ENCODE measurements around the gene DSCAML1. TPM values are rescaled to one million over a fixed set of nuclear protein-coding genes. Genes with fewer than 3 reads are reported as not detected.

DSCAML1 gene
- total RNA-seq, 1 experiment from 2014 or later, result not detected

DNA sequence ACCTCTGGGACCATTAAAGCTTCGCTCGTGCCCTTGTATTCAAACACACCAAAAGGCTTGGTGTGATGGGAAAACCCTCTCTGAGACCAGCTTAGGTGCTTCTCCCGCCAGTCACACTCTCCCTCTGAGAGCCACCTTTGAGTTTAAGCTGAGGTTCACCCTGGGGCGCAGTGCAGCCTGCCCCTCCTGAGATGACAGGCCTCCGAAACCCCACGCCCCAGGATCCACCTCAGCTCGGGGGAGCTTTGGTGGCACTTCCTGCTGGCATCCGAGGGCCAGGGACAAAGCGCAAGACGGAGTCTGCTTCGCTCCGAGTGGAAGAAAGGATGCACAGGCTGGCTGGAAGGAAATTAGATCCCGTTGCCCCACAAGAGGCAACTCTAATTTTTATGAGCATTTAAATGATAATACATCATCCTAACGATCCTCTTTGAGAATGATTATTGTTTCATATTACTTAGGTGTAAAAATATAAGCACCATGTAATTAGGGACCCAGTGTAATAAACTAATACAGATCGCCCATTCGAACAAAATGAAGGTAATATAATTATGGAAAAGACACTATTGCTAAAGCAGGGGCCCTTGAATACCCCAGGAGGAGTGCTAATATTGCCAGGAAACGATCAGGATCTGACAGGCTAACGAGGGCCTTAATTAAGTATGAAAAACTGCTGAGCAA lies 334.7 kb downstream of the DSCAML1 start:
- Histone ChIP-seq H3K9me3 (ENCODE audit: low read length) (no peaks in the 10 kb centered on the region), H3K4me1 (ENCODE audit: insufficient read depth, low read length) (no peaks in the 10 kb centered on the region), H3K27me3 (ENCODE audit: low read length) (peaks cover 100% of the 10 kb centered on the region), H3F3A (ENCODE audit: low read length, unreplicated experiment) (no peaks in the 10 kb centered on the region), H3K27ac (ENCODE audit: low read length) (no peak overlapping the region), H2AFZ (ENCODE audit: low read length) (no peak overlapping the region), H3K36me3 (ENCODE audit: low read depth, low read length) (no peaks in the 10 kb centered on the region), H3K9me2 (replicated peaks; ENCODE audit: low read length) (no peaks in the 10 kb centered on the region), H3K4me3 (ENCODE audit: low read length) (no peak overlapping the region), H3K9ac (ENCODE audit: low read length) (no peak overlapping the region), H4K20me1 (ENCODE audit: low read length) (no peaks in the 10 kb centered on the region), H3K4me2 (ENCODE audit: low read length) (no peak overlapping the region), H3K79me2 (ENCODE audit: low read length) (no peaks in the 10 kb centered on the region)
- POLR2A ChIA-PET (ENCODE audit: unreplicated experiment), result no interaction called here
- DNase-seq (no peak), ATAC-seq (no peak)
- no TSS peak for BruUV-seq (replicated peaks)
- TF ChIP-seq EZH2phosphoT487 (IDR thresholded peaks at IDR 0.05; ENCODE audit: borderline replicate concordance, low read length) (no peak), EZH2 (IDR thresholded peaks at IDR 0.05; ENCODE audit: low read length, unreplicated experiment) (no peak)
- TF ChIP-seq, protein P1, sequence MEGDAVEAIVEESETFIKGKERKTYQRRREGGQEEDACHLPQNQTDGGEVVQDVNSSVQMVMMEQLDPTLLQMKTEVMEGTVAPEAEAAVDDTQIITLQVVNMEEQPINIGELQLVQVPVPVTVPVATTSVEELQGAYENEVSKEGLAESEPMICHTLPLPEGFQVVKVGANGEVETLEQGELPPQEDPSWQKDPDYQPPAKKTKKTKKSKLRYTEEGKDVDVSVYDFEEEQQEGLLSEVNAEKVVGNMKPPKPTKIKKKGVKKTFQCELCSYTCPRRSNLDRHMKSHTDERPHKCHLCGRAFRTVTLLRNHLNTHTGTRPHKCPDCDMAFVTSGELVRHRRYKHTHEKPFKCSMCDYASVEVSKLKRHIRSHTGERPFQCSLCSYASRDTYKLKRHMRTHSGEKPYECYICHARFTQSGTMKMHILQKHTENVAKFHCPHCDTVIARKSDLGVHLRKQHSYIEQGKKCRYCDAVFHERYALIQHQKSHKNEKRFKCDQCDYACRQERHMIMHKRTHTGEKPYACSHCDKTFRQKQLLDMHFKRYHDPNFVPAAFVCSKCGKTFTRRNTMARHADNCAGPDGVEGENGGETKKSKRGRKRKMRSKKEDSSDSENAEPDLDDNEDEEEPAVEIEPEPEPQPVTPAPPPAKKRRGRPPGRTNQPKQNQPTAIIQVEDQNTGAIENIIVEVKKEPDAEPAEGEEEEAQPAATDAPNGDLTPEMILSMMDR (conservative IDR thresholded peaks at IDR 0.05; ENCODE audit: low read depth, low read length), result no peak
- intact Hi-C loops (cut with micrococcal nuclease), result no loop called here
- CTCF ChIA-PET, result no interaction called here

DNA sequence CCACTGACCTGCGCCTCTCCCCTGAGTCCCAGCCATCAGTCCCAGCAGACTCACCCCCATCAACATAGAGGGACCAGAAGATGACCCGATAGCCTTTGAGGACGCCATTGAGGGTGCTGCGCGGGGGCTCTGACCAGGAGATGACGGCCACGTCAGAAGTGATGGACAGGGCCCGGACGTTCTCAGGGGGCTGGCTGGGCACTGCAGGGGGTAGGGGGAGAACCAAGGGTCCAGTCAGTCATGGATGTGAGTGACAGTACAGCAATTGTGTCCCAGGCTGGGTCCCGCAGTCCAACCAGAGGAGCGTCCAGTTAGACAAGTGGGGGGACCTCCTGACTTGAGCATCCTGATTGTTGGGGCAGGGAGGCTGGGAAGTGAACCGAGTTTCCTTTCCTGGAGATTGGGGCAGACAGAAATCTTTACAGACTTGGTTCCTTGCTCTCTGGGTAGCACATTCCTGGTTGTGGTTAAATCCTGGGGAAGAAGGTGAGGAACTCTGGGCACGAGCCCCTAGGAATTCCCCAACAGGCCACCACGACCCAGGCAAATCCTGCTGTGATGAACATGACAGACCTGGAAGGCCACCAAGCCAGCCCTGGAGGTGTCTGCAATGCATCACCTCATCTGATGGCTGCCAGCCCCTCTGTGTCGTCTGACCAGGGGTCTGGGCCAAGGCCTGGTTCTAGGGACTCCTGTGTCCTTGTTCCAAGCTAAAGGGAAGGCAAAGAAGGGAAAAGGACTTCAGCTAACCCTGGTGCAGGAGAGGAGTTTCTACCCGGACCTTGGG lies 335.4 kb downstream of the DSCAML1 start:
- intact Hi-C loops (cut with micrococcal nuclease), result no loop called here
- H3K4me1 ChIP-seq (ENCODE audit: insufficient read depth, low read length), result no peaks in the 10 kb centered on the region
- POLR2A ChIA-PET (ENCODE audit: unreplicated experiment), result no interaction called here
- no peaks in the 10 kb centered on the region for H3K9me2 ChIP-seq (replicated peaks; ENCODE audit: low read length)
- DNase-seq (no peak), ATAC-seq (no peak)
- H3K9me3 ChIP-seq (ENCODE audit: low read length), result no peaks in the 10 kb centered on the region
- H3F3A ChIP-seq (ENCODE audit: low read length, unreplicated experiment), result no peaks in the 10 kb centered on the region
- H4K20me1 ChIP-seq (ENCODE audit: low read length), result no peaks in the 10 kb centered on the region
- no peak overlapping the region for H3K27ac ChIP-seq (ENCODE audit: low read length)
- CTCF ChIA-PET, result no interaction called here
- H3K4me2 ChIP-seq (ENCODE audit: low read length), result no peak overlapping the region
- H3K27me3 ChIP-seq (ENCODE audit: low read length), result peaks cover 98% of the 10 kb centered on the region
- H2AFZ ChIP-seq (ENCODE audit: low read length), result no peak overlapping the region
- no peak overlapping the region for H3K4me3 ChIP-seq (ENCODE audit: low read length)
- H3K36me3 ChIP-seq (ENCODE audit: low read depth, low read length), result no peaks in the 10 kb centered on the region
- H3K79me2 ChIP-seq (ENCODE audit: low read length), result no peaks in the 10 kb centered on the region
- TF ChIP-seq EZH2 (IDR thresholded peaks at IDR 0.05; ENCODE audit: low read length, unreplicated experiment), result no peak
- TF ChIP-seq, protein P1 (conservative IDR thresholded peaks at IDR 0.05; ENCODE audit: low read depth, low read length), result no peak
- no peak for TF ChIP-seq EZH2phosphoT487 (IDR thresholded peaks at IDR 0.05; ENCODE audit: borderline replicate concordance, low read length)
- H3K9ac ChIP-seq (ENCODE audit: low read length), result no peak overlapping the region
- no TSS peak for BruUV-seq (replicated peaks)

DNA sequence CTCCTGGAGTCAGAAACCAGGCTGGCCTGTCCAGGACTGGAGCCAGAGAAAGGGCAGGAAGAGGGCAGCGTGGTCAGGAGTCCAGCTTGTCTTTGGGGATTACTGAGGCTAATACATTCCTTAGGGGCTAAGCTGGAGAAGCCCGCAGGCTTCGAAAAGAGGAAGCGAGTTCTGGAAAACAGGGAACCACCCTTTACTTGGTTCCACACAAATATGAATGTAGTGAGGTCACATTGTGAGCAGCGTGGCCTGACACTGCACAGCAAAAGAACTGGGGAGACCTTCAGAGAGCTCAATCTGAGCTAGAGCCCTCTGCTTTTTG lies 337.1 kb downstream of the DSCAML1 start:
- Histone ChIP-seq H3K27ac (ENCODE audit: low read length) (no peak overlapping the region), H3K4me2 (ENCODE audit: low read length) (no peak overlapping the region), H3K27me3 (ENCODE audit: low read length) (peaks cover 97% of the 10 kb centered on the region), H2AFZ (ENCODE audit: low read length) (no peak overlapping the region), H3K9ac (ENCODE audit: low read length) (no peak overlapping the region), H3K9me3 (ENCODE audit: low read length) (no peaks in the 10 kb centered on the region), H3K4me1 (ENCODE audit: insufficient read depth, low read length) (no peaks in the 10 kb centered on the region), H4K20me1 (ENCODE audit: low read length) (no peaks in the 10 kb centered on the region), H3K79me2 (ENCODE audit: low read length) (no peaks in the 10 kb centered on the region), H3K4me3 (ENCODE audit: low read length) (no peak overlapping the region), H3K36me3 (ENCODE audit: low read depth, low read length) (no peaks in the 10 kb centered on the region), H3F3A (ENCODE audit: low read length, unreplicated experiment) (no peaks in the 10 kb centered on the region), H3K9me2 (replicated peaks; ENCODE audit: low read length) (no peaks in the 10 kb centered on the region)
- BruUV-seq (replicated peaks), result no TSS peak
- intact Hi-C loops (cut with micrococcal nuclease), result no loop called here
- ChIA-PET POLR2A (ENCODE audit: unreplicated experiment) (no interaction called here), CTCF (no interaction called here)
- ATAC-seq (no peak), DNase-seq (no peak)
- TF ChIP-seq, protein P1 (conservative IDR thresholded peaks at IDR 0.05; ENCODE audit: low read depth, low read length), result no peak
- no peak for TF ChIP-seq EZH2phosphoT487 (IDR thresholded peaks at IDR 0.05; ENCODE audit: borderline replicate concordance, low read length)
- TF ChIP-seq EZH2 (IDR thresholded peaks at IDR 0.05; ENCODE audit: low read length, unreplicated experiment), result no peak
